Stomach smooth muscle (tissue), 2 donors: Measurements from ENCODE around the gene C17orf67.

Experiments
- H3K27ac ChIP-seq: one replicate; pipeline ENCODE4 v1.7.0; 2013; ENCODE audit warnings: mild to moderate bottlenecking, low read length, inconsistent platforms
- H3K27me3 ChIP-seq, 2 donors: one replicate each; pipeline ENCODE4 v1.7.0; 2013; ENCODE audit warnings: low read length in 2 of 2; ENCODE audit not compliant: insufficient read depth in 2 of 2, control insufficient read depth in 1 of 2
- H3K36me3 ChIP-seq, 2 donors: one replicate each; pipeline ENCODE4 v1.7.0; 2013; ENCODE audit warnings: low read length in 2 of 2; ENCODE audit not compliant: control insufficient read depth in 2 of 2, insufficient read depth in 2 of 2
- H3K4me1 ChIP-seq: one replicate; pipeline ENCODE4 v1.7.0; 2013; ENCODE audit warnings: low read length; ENCODE audit not compliant: control insufficient read depth, insufficient read depth
- H3K4me3 ChIP-seq, 2 donors: one replicate each; pipeline ENCODE4 v1.7.0; 2013; ENCODE audit warnings: low read length in 2 of 2
- H3K9ac ChIP-seq, 2 donors: one replicate each; pipeline ENCODE4 v1.7.0; 2013; ENCODE audit warnings: low read length in 2 of 2, mild to moderate bottlenecking in 1 of 2
- H3K9me3 ChIP-seq, 2 donors: one replicate each; pipeline ENCODE4 v1.7.0; 2013; ENCODE audit warnings: low read length in 2 of 2; ENCODE audit not compliant: control insufficient read depth in 2 of 2
- donor health status: healthy.
- donor health status: Pancreatic carcinoma.

The C17orf67 gene

GRCh38 chr17:56755310-56755709, 78.4 kb downstream of the C17orf67 start:
- no peak overlapping the region for H3K9ac ChIP-seq
- H3K9me3 ChIP-seq = no peaks in the 10 kb centered on the region
- H3K27ac ChIP-seq = no peak overlapping the region
- peaks cover 5% of the 10 kb centered on the region for H3K4me1 ChIP-seq
- H3K4me3 ChIP-seq = no peak overlapping the region
- no peaks in the 10 kb centered on the region for H3K36me3 ChIP-seq
- peaks cover 2% of the 10 kb centered on the region in 2 donors for H3K27me3 ChIP-seq

GRCh38 chr17:56754523-56755208, 79.1 kb downstream of the C17orf67 start:
- peaks cover 5% of the 10 kb centered on the region for H3K4me1 ChIP-seq
- H3K9me3 ChIP-seq = no peaks in the 10 kb centered on the region
- no peak overlapping the region for H3K27ac ChIP-seq

GRCh38 chr17:56752263-56752836, 81.4 kb downstream of the C17orf67 start:
- H3K9me3 ChIP-seq = no peaks in the 10 kb centered on the region
- H3K4me1 ChIP-seq = peaks cover 5% of the 10 kb centered on the region
- H3K27me3 ChIP-seq = peaks cover 2% of the 10 kb centered on the region in 2 donors

More at GRCh38 chr17:56754523-56755208, 79.1 kb downstream of the C17orf67 start:
- Histone ChIP-seq H3K9ac (no peak overlapping the region), H3K4me3 (no peak overlapping the region), H3K36me3 (no peaks in the 10 kb centered on the region), H3K27me3 (peaks cover 2% of the 10 kb centered on the region in 2 donors)

GRCh38 chr17:56751145-56751738, 82.5 kb downstream of the C17orf67 start:
- Histone ChIP-seq H3K4me1 (peaks cover 5% of the 10 kb centered on the region), H3K4me3 (no peak overlapping the region), H3K9ac (no peak overlapping the region), H3K36me3 (no peaks in the 10 kb centered on the region), H3K9me3 (no peaks in the 10 kb centered on the region), H3K27ac (no peak overlapping the region), H3K27me3 (peaks cover 2% of the 10 kb centered on the region in 2 donors)

More at GRCh38 chr17:56752263-56752836, 81.4 kb downstream of the C17orf67 start:
- Histone ChIP-seq H3K27ac (no peak overlapping the region), H3K4me3 (no peak overlapping the region), H3K36me3 (no peaks in the 10 kb centered on the region), H3K9ac (no peak overlapping the region)

- Histone ChIP-seq H3K9me3 (peaks cover 3 to 6% of the 10 kb centered on the region in 2 donors), H3K36me3 (no peaks in the 10 kb centered on the region), H3K4me3 (no peak overlapping the region), H3K9ac (no peak overlapping the region), H3K27me3 (no peaks in the 10 kb centered on the region), H3K27ac (no peak overlapping the region), H3K4me1 (no peaks in the 10 kb centered on the region)
Observed at GRCh38 chr17:56744721-56745120, 89.0 kb downstream of the C17orf67 start.

GRCh38 chr17:56742601-56743000, 91.1 kb downstream of the C17orf67 start:
- Histone ChIP-seq H3K27ac (no peak overlapping the region), H3K9me3 (peaks cover 3 to 6% of the 10 kb centered on the region in 2 donors), H3K4me1 (no peaks in the 10 kb centered on the region), H3K36me3 (no peaks in the 10 kb centered on the region), H3K27me3 (peaks cover 0 to 4% of the 10 kb centered on the region in 2 donors), H3K9ac (no peak overlapping the region), H3K4me3 (no peak overlapping the region)
